Hippocampal formation (tissue), 2 donors: ENCODE results near the gene TMEM165.

Experiments
- DNase-seq, 2 donors: peaks; one replicate each; lab custom pipeline; 2025; lab: John Stamatoyannopoulos, UW

TMEM165 gene

GRCh38 chr4:55367084-55367722, 28.6 kb upstream of the TMEM165 start:
- no peak for DNase-seq

DNA sequence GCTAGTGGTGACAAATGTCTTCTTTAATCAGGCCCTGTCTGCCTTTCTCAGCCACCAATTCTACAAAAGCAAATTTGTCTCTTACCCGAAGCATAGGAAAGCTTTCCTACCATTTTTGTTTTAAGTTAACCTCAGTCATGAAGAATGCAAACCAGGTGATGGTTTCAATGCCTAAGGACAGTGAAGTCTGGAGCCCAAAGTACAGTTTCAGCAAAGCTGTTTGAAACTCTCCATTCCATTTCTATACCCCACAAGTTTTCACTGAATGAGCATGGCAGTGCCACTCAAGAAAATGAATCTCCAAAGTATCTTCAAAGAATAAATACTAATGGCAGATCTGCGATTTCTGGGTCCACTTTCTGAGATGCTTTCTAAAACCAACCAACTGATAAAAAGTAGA, 25.8 kb upstream of the TMEM165 start:
- no peak for DNase-seq

DNA sequence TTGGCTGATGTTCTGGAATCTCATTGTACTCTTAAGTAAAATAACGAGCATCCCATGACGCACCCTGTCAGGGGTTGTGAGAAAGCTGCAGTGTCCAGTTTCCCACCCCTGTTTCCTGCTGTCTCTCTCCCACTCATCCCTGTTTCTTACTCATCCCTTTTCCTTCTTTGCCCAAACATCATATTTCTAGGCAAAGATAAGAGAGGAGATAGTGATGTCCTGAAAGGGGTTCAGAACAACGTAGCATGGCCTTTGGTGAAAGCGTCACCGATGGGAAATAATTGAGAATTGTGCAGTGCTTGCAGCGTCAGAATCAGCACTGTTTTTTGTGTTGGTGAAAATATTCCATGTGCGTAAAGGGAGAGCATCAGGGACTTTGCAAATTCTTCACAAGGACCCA, 23.5 kb upstream of the TMEM165 start:
- no peak for DNase-seq

DNA sequence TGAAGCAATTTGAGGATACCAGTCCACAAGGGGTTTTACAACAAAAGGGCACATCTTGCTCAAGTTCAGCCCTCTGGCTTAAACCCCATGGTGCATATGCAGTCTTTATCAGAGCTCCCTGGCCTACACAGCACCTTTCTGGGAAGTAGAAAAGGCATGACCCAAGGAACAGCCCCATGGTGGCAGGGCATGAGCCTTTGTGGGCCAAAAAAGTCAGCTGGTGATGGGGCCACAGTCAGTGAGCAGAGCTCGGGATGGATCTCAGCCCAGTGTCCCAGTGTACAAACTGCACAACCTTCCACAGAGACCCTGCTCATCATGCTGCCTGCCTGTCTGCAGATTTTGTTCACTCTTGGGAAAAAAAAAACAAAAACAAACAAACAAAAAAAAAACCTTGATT, 22.3 kb upstream of the TMEM165 start:
- DNase-seq, result no peak

DNA sequence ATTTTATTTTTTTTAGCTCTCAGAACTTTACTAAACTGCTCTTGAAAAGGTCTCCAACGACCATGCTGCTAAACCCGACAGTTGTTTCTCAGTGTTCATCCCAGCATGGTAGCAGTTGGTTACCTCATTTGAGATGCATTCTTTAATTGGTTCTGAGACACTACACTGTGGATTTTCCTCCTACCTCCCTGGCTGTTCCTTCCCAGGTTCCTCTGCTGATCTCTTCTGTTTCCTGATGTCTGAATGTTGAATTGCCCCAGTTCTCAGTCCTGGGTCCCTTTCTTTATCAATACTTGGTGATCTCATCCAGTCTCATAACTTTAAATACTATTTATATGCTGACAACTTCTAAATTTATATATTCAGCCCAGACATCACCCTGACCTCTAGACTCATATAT, 19.1 kb upstream of the TMEM165 start:
- DNase-seq, result no peak

GRCh38 chr4:55378617-55379467, 16.9 kb upstream of the TMEM165 start:
- DNase-seq, result no peak

- DNase-seq, result no peak
Measured at GRCh38 chr4:55380576-55380975, 15.2 kb upstream of the TMEM165 start.

DNA sequence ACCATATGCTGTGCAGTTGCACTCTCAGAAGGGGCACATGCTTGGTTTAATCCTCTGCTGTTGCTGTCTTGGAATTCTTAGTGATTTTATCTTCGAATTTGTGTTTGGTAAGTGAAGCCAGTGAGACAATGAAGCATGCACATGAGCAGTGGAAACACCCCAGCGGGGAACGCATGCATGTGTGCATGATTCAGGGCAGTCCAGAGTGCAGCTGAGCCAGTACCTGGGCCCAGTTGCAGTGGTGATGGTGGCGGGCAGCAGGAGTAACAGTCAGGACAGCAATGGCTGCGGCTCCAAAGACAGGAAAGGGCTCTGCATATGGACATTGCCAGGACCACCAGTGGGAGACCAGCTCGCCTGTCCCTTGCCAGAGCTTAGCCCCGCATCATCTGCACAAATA, 14.3 kb upstream of the TMEM165 start:
- no peak for DNase-seq

DNA sequence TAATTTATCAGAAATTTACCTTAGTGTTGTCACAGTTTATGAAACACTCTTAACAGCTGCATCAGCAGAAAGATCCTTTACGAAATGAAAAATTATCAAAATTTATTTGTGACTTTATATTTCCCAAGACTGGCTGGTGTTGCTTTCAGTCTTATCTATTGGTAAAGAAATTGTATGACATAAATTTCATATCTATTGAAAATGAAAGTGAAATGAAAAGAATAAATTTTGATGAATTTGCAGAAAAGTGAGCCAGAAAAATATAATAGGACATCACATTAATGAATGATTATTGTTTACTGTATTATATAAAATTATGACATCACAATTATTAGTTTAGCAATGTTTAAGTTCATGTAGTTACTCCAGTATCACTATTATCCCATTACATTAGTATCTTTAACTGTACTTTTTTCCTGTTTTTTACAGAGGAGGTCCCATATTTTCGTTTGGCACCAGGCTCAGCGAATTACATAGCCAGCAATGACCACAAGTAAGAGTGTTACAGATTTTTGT, 13.2 kb upstream of the TMEM165 start:
- DNase-seq, result no peak

DNA sequence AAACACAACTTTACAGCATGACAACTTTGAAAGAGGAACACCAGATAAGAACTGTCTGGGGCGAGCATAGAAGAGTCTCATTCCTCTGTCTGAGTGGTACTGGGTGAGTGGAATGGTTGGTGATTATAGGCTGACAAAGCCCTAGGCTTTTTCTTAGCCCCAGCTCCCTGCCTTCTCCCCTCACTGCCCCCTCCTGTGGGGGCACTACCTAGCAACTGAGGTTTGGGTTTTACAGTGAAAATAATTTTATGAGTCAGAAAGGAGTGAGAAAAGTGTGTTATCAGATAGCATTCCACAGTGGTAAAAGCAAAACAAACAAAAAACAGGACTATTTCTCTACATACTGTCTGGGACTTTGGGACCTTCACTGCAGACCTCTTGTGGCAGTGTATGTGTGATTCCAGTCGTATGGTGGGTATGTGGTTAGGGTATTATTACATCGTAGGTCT, 10.5 kb upstream of the TMEM165 start:
- DNase-seq, result no peak

GRCh38 chr4:55386073-55386472, 9.7 kb upstream of the TMEM165 start:
- DNase-seq, result peak in 1 of 2 donors; percentile 35

- DNase-seq, result no peak
Measured at GRCh38 chr4:55386840-55387239, 8.9 kb upstream of the TMEM165 start.

DNA sequence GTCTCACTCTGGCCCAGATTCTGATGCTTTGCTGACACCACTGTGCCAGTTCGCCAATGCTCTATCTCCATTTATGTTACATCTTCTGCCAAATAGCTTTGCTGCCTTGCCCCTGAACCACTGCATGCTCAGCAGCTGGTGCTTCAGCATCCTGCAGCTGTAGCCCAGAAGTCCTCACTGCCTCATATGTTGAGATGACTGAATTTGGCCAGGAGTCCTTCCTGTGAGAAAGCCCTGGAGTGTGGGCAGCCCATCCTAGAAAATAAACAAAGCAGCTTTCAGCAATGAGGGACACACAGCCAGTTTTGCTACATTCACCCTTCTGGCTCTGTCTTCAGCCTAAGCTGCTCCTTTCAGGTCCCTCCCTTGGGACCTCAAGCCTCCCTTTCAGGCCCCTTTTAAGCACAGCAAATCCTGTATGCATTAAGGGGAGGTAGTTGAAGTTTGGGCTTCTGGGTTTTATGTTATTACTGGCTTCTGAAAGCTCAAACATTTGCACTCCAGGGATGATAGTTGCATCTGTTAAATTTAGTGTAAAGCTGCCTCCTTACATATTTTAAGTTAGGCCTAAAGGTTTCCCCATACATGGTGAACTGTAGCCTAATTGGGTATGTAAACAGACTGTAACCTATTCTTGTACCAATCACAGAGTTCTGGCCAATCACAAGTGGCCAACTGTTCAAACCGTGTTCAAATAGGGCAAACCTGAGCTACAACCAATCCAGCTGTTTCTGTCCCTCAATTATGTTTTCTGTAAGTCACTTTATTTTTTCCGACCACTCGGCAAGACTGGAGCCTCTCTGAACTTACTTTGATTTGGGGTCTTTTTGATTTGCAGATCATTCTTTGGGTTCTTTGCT, 2.1 kb upstream of the TMEM165 start:
- peak; percentile 49 to 52 for DNase-seq

DNA sequence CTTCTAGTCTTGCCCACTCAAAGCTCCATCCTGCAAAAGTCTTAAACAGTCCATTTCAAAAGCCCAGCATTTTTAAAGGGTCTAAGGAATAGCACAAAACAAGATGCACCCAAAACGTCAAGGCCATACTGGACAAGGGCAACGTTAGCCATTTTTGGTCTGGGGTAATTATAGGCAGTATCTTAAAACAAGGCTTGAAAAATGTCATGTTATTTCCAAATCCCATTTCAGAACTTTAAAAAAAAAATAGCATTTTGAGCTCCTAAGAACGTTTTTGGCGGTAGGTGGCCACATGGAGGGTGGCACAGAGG, 584 bp upstream of the TMEM165 start:
- no peak for DNase-seq

GRCh38 chr4:55396308-55397125, 760 bp downstream of the TMEM165 start:
- DNase-seq, result peak in 1 of 2 donors; percentile 25

- peak in 1 of 2 donors; percentile 34 for DNase-seq
Measured at GRCh38 chr4:55397126-55397436, 1.3 kb downstream of the TMEM165 start.

GRCh38 chr4:55397520-55398321, 2.0 kb downstream of the TMEM165 start:
- DNase-seq, result peak in 1 of 2 donors; percentile 49

GRCh38 chr4:55398461-55398860, 2.7 kb downstream of the TMEM165 start:
- no peak for DNase-seq

DNA sequence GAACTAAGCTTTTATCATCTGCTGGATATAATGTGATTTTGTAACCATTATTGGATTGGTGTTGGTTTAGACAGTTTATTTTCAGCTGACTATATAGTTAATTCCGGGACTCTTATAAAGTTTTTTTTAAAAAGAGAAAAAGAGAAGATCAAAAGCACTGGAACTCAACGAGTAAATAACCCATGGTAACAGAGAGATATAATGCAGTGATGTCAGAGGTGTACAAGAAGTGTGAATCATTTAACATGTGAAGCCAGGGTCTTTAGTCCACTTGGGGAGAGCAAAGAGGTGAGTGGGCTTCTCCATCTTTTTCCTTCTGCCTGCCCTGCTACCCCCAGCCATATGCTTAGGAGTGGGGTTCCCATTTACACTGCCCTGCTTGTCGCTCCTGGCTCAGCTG, 3.2 kb downstream of the TMEM165 start:
- DNase-seq, result no peak

DNA sequence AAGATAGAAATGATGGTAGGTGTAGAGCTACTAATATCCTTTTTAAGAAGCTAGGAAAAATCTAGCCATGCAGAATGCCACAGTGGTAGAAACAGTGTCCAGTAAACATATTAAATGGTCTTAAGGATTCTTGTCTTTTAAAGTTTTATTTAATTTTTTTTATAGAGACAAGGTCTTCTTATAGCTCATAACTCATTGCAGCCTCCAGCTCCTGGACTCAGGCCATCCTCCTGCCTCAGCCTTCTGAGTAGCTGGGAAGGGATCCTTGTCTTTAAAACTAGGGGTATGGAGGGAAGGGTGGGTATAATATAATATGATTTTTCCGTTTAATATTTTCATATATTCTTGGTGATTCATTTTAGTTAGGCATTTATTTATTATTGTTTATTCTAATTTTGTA, 3.8 kb downstream of the TMEM165 start:
- no peak for DNase-seq

DNA sequence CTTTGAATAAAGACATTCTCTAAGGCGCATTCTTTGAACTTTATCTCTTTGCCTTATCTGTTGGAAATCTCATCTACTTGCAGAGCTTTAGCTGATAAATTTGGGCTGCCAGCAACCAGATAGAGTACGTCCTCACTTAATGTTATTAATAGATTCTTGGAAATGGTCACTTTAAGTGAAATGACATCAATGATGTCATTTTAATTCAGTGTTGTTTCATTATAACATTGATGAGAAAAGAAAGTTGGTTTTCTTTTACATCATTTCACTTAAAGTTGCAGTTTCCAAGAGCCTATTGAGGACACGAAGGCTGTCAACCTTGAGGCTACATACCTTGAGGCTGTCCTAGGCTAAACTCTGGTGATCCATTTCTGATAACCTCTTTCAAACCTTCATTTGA, 9.3 kb downstream of the TMEM165 start:
- DNase-seq, result no peak
